K562 (cell line): ENCODE results near the gene CEACAM5. TPM values are rescaled to one million over a fixed set of nuclear protein-coding genes. Genes with fewer than 3 reads are reported as not detected.

Experiments
- ATF2 ChIP-seq: sonication (generic); formaldehyde crosslinking; IDR thresholded peaks from 2 replicates; pipeline ENCODE4 v1.8.1; 2022; ENCODE audit warnings: missing genetic modification reagents
- CBX5 ChIP-seq: IDR thresholded peaks from 2 replicates; pipeline ENCODE4 v1.6.1; 2014; ENCODE audit warnings: low read depth, borderline replicate concordance
- EHMT2 ChIP-seq: fragments of 450-650 bp; IDR thresholded peaks from 2 replicates; pipeline ENCODE4 v1.6.1; 2018; ENCODE audit warnings: antibody characterized with exemption
- ELK3 ChIP-seq: fragments of 450-650 bp; formaldehyde crosslinking; IDR thresholded peaks from 2 replicates; pipeline ENCODE4 v1.4.0; 2020; ENCODE audit warnings: mild to moderate bottlenecking
- FOXP4 ChIP-seq: sonication (generic); formaldehyde crosslinking; IDR thresholded peaks from 2 replicates; pipeline ENCODE4 v1.8.0; 2022; ENCODE audit warnings: mild to moderate bottlenecking, missing genetic modification reagents, borderline replicate concordance
- IRF1 ChIP-seq: sonication (generic); formaldehyde crosslinking; IDR thresholded peaks from 2 replicates; pipeline ENCODE4 v1.8.0; 2022; ENCODE audit warnings: missing genetic modification reagents, mild to moderate bottlenecking, borderline replicate concordance
- KLF6 ChIP-seq: fragments of 250-450 bp; sonication (Bioruptor Pico); IDR thresholded peaks from 2 replicates; pipeline ENCODE4 v1.4.0; 2020; ENCODE audit warnings: mild to moderate bottlenecking, moderate library complexity, borderline replicate concordance
- TFE3 ChIP-seq: fragments of 450-650 bp; formaldehyde crosslinking; IDR thresholded peaks from 2 replicates; pipeline ENCODE4 v1.4.0; 2020; ENCODE audit warnings: mild to moderate bottlenecking, mixed read lengths
- THRAP3 ChIP-seq: fragments of 450-650 bp; IDR thresholded peaks from 2 replicates; pipeline ENCODE4 v1.6.1; 2016; ENCODE audit warnings: mild to moderate bottlenecking, inconsistent platforms, borderline replicate concordance
- ZNF76 ChIP-seq: fragments of 250-450 bp; sonication (Bioruptor Pico); IDR thresholded peaks from 2 replicates; pipeline ENCODE4 v1.4.0; 2020; ENCODE audit warnings: mild to moderate bottlenecking, moderate library complexity, borderline replicate concordance
- polyA plus RNA-seq, 8 experiments: library from polyadenylated mRNA; depleted of rRNA in 4 of 8; stranded (reverse) in 5 of 8; unstranded in 3 of 8; fragments of >200 nt; fragmentation: Nextera tagmentation in 2 of 8; fragmentation: Illumina TruSeq in 1 of 8; extraction: Ambion mirVana in 2 of 8; extraction: Trizol in 1 of 8; gene quantifications; 2 replicates each; pipeline versions ENCODE4 v1.2.1 to v1.2.3, GENCODE V29; 2011 to 2014; ENCODE audit warnings: inconsistent platforms in 1 of 8, missing spikeins in 1 of 8
- total RNA-seq, 7 experiments: library from RNA; depleted of rRNA in 6 of 7; stranded (reverse); fragments of >200 nt in 6 of 7; fragmentation: Illumina TruSeq in 2 of 7; extraction: Trizol in 2 of 7; gene quantifications; 2 replicates each; pipeline versions ENCODE4 v1.2.1 to v1.2.3, GENCODE V29; 2011 to 2021; ENCODE audit warnings: low replicate concordance in 1 of 7

The CEACAM5 gene
- total and polyA plus RNA-seq, 9 of the 15 experiments (the other 6 are each of a cell fraction or from before 2014, with no cell fraction given), result 0.33 TPM; not detected in 8

- TF ChIP-seq TFE3 (CRISPR knock-in tag) (no peak), ELK3 (CRISPR knock-in tag) (no peak), FOXP4 (CRISPR knock-in tag) (no peak), ATF2 (no peak), EHMT2 (peak; percentile 92), ZNF76 (no peak), THRAP3 (no peak), CBX5 (no peak), IRF1 (no peak), KLF6 (CRISPR knock-in tag) (no peak)
Observed at GRCh38 chr19:41696402-41697197, 11.8 kb upstream of the CEACAM5 start (continued).
